HG02763 (cell line): ENCODE results near the gene TBX15.

Experiments used
- ATAC-seq: cut with Tn5 transposase; IDR thresholded peaks from one replicate; pipeline ENCODE4 v1.9.1; 2021; ENCODE audit warnings: mild to moderate bottlenecking, moderate library complexity; ENCODE audit not compliant: unreplicated experiment

The TBX15 gene

DNA sequence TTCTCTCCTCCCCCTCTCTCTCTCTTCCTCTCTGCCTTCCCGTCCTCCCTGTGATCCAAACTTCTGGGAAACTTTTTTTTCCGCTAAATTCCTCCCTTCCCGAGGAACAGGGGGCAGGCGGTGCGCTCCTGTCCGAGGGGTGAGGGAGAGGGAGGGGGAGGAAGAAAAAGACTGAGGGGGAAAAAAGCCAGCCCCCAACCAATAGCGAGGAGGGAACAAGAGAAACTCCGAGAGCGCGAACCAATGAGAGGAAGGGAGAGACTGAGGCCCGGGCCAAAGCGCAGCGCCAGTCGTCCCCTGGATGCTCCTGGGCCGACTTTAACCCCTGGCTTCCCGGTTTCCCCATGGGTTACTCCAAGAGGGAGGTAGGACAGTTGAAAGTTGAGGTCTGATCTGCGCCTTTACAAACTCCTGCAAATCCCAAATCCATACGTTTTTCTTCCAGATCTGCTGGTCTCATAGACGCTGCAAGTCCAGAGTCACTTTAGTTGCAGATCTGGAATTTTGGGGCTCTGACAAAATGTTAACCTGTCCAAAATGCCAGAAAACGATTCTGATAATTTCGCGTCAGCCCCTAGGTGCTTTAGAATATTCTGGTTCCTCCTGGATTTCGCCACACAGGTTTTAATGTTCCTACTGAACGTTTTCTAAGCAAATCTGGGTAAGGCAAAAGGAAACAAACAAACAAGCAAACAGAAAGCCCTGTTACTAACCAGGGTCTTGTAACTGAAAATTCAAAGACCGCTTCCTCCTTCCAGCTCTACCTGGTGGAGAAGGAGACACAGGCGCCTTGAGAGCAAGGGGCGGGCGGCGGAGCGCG lies at the start of gene TBX15:
TBX15 (minus strand) TSS at position 158 of the 820 bp plus-strand sequence. CDS start 548 bp downstream, outside the sequence.
- ATAC-seq, result no peak

DNA sequence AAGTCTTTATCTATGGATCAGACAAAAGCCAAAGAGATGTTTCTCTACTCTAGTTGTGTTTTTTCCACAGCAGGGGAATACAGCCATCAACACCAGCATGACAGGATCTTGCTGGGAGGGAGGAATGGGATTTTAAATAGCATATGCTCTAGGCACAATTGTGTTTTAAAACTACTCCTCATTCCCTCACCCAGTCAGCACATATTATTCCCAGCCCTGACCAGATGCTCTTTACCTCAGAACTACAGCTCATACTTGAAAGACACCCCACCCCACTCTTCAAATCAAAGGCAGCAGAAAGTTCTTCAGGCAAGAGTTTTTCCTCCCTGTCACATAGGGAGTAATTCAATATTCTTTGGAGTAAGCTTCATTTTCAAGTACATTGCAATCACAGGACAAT lies 46.2 kb upstream of the TBX15 start:
- ATAC-seq, result no peak

DNA sequence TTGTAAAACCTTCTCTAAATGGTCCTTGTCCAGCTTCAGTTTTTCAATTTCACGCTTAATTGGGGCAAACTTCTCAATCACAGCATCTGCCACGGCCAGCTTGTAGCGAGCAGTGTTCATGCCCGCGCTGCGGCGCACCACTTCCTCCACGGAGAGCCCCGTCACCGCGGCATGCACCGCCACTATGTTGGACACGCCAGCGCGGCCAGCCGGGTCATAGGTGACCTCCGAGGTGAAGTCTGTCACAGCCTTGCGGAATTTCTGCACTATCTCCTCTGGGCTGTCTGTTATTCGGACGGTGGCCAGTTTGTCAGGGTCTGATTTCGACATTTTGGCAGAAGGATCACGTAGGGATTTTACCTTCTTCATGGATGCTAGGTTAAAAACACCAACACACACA lies 44.8 kb upstream of the TBX15 start:
- no peak for ATAC-seq

DNA sequence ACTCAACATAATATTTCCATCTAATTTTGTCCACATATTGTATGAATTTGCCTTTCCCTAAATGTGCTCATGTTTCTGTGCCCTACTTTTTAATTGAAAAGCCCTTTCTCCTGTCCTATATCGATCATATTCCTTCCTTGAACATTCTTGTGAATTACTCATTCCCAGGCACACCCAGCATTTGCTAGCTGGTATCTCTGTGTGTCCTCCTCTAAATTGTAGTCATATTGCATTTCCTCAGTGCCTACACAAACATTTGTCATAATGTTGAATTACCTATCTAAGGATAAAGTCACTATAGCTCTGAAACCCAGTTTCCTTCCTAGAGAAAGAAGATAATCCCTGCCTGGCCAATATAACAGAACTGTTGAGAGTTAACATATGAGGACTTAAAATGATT lies 39.6 kb upstream of the TBX15 start:
- ATAC-seq, result no peak

DNA sequence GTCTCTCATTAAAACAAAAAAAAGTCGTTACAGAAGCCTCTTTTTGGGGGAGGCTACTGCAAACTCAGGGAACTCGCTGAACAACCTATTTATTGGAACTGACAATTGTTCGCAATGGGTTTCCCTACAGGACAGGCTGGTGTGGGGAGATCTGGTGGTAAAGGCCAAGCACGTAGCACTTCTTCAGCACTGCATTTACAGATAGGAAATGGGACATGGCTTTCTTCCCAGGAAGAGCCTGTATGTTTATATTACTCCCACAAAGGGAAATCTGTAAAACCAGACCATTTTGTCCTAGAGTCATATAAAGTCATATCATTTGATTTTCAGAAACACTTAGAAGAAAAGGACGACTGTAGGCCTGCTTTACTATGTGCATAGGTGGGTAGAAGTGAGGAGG lies 38.8 kb upstream of the TBX15 start:
- no peak for ATAC-seq

DNA sequence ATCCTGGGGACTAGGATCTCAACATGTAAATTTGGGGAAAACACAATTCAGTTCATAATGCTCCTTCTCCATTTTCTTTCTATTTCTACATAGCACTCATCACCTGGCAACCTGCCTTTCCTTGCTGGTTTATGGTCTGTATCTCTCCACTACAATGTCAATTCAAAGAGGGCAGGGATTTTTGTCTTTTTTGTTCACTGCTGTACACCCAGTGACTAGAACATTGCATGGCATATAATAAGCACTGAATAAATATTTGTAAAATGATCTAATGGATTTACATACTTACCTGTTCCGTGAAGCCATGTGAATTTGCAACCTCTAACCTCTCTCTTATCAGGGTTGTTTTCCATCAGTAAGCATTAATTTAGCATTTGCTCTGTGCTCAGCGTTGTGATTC lies 27.4 kb upstream of the TBX15 start:
- ATAC-seq, result no peak

DNA sequence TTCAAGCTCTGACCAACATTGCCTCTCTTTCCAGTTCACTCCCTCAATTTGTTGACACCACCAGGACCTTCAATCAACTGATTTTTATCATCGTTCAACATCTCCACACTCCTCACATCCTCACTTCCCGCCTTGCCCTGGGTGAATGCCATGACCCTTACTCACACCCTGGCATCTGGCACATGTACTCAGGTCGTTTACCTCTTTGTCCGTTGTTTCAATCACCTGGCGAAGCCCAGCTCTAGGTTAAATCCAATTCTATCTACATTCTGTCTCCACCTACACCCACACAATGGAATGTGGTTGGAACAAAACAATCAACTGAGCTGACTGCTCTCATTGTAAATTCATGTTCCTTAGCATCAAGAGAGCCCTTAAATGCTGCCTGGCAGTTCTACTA lies 24.2 kb upstream of the TBX15 start:
- ATAC-seq, result no peak

DNA sequence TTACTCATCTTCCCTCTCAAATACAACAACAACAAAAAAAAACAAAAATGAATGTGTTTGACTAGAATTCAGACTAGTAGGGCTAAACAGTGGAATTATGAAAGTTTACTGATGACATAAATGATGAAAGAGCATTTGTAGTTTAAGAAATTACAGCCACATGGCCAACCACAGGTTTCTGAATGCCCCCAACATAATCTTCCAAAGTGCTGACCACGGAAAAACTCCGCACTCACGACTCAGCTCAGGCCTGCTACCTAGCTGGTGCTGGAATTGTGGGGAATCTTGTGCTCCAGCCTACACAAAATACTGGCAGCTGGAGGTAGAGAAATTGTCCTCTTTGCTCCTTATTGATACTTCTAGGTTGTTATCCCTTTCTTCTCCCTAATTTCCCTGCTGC lies 23.6 kb upstream of the TBX15 start:
- no peak for ATAC-seq

DNA sequence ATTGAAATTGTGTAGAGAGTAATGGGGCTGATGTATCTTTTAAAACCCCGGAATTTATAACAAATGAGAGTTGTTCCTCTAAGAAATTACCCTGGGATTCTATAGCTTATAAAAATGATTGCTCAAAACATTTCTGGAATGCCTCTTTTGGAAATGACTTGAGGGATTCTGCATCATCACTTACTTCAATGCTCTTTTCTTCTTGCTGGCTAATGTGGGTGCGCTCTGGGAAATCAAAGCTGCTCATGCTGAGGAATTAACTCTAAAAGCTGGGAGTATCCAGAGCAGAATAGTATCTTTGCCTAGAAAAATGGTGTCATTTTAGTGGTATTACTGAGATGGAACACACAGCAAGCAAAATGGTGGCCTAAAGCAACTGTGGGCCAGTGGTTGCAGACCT lies 23.0 kb upstream of the TBX15 start:
- no peak for ATAC-seq

DNA sequence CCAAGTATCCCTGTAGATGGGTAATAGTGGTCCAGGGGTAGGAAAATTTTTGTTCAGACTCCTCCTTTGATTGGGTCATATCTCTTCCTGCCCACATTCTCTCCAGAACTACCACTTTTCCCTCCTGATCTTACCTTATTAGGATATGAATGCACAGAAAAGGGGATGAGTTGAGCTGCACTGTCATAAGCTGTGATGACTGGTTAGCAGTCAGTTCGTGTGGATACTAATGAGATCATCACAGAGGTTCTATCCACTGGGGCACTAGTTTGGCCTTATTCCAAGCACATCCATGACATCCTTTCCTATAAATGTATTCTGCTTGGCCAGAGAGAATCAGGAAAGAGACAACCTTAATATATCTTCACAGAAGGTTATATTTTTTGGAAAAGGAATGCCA lies 22.1 kb upstream of the TBX15 start:
- ATAC-seq, result no peak

DNA sequence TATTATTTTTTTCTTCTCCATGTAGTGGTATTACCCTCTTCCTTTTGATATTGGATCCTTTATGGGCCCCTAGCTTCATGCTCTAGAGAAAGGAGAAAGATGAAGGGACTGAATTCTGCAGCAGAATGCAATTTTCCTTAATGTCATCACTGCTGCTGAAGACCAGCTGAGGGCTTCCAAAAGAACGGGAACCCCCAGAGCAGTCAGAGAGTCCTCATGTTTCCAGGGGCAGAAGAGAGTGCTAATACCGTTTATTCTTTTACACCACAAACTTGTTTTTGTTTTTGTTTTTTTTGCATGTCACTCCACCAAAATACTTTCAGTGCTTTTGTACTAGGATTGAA lies 21.1 kb upstream of the TBX15 start:
- no peak for ATAC-seq

DNA sequence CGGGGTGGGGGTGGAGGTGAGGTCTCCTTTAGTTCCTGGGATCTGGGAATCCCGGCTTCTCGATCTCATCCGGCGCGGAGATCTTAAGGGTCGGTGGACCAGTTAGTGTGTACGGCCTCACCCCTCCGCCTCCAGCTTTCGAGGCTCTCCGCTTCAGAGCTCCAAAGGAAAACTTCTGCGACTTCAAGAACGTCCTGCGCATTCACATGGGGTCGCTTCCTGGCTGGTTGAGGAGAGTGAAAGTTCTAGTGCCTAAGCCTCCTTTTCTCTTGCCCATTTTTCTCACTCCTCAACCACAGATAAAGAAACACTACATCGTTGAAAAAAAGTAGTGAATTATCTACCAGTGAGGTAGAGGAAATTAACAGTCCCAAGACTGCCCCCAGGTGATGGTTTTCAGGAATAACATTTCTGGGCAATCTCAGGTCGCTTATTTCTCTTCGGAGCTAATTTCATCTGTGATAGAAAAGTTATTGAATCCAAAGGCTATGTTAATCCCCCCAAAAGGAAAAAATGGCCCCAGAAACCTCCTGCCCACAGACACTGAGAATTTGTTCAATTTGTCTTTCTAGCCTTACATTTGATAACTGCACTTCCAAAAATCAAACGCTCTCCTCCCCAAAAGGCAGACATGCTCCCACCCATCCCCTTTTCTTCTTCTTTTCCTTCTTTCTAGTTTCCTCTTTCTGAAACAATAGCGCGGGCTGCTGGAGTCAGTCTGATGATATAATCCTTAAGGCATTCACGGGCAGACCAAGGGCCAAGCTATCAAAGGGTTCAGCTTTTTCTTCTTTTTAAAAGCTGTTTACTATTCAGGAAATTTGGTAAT lies 20.6 kb upstream of the TBX15 start:
- ATAC-seq, result peak; percentile 67

DNA sequence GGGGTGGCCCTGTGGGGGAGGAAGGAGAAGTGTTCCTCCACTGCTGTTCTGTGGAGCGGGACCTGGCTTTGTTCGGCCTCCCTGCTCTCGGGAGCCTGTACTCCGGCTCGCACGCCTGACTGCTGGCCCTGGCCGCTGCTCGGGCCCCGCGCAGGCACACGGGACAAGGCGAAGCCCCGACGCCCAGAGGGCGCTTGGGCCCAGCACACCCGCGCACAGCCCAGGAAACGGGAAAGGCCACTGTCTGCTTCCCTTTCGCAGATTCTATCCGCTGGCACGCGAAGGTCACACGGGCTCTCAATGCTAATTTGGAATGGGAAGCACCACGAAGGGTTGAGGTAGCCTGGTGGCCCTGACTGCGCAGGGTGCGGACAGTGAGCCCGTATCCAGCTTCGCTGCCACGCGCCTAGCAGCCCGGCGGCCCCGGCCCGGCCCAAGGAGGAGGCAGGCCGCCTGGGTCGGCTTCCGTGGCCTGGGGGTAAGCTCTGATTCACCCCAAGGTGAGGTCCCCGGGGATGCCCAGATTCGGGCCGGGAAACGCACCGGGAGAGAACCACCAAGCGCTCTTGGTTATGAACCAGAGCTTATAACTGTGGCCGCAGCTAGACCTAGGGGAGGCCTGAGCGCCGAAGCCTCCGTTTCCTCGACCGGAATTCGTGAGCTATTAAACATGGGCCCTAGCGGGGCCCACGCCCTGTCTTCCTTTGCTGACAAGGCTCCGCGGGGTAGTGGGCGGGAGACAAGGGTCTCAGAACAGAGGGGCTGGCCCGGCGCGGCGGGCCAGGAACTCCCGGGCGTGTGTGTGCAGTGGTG lies 19.7 kb upstream of the TBX15 start:
- ATAC-seq, result peak; percentile 22

DNA sequence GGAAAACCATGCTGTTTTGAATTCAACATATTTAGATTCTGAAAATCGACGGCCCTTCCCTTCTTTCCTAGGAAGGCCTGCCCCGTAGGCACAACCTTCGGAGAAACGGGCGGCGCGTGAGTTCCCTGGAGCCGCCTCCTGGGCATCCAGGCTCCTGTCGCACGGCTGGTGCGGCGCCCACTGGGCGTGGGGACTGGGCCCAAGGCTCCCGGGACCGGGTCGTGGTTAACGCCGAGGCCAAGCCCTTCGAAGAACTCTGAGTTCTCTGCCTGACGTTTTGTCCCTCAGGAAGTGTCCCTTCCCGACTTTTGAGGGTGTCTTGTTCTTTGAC lies 19.2 kb upstream of the TBX15 start:
- ATAC-seq, result no peak

DNA sequence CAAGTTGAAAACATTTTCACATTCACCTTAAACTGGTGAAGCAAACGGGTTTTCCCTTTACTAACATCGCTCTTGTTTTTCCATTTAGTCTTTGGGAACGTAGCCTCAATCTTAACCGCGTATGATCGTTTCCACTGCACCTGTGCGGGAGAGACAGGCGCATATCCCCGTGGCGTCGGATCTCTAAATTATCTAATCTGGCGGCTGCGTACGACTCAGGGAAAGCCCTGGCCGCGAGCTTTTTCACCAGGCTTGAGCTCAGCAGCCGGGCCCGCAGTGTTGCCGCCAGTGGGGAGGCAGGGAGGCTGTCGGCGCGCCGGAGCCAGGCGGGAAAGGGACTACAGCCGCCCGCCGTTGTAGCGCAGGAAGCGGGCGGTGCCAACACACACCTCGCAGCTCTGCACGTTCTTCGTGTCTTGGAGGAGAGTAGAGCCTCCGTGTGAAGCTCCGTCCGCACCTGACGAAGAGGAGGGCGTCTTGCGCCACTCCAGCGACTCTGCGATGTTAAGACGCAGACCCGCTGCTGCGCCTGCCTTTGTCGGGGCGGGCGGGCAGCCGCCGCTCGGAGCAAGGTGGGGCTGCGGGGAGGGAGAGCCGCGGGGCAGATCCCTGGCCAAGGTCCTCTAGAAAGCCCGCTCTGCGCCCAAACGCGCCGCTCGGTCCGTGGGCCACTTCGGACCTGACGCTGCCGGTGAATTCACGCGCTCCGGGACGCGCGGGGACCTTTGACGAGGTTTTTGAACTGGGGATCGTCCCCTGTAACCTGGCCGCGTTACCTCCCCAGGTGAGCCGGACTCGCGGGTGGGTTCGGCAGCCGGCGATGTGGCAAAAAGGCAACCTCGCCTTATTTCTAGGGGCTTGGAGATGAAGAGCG lies 18.5 kb upstream of the TBX15 start:
- no peak for ATAC-seq

DNA sequence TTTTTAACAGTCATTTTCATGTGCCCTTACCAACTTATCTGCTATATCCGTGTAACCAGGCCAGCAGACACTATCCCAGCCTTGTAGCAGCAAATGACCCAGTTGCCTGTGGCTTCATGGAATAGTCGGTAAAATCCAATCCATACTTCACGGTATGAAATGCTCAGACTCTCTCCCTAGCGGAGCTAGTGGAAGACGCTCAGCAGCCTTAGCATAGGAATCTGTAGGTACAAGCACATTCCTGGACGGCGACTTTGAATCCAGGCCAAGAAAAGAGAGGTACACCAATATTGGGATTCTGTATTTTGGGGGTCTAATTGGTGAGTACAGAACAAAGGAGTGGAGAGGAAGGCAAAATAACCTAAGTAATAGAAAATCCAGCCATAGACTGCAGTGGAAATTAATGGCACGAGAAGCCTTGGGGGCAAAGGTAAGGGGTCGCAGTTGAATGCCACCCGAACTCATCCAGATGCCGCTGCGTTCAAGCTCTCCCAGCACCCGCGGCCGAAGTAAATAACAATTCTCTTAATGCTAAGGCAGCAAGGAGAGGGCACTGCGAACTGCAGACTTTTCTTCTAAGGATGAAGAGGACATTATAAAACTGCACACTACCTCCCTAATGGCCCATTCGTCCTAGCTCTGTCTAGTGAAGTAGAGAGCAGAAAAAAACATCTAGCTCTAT lies 17.7 kb upstream of the TBX15 start:
- no peak for ATAC-seq

DNA sequence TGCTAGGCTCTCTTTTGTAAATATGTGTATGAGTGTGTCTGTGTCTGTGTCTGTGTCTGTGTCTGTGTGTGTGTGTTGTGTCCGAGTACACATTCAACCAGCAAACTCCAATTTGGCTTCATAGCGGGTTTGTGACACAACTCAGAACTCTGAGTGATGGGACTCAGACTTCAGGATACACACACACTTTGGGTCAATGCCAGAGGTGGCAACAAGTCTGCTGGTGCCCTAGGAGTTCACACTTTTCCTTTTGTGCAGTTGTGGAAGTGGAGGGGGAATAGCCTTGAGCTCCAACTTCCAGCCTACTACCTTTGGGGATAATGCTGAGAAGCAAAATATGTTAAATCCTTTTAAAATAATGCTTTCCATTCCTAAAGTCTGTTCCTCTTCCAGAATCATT lies 16.6 kb upstream of the TBX15 start:
- no peak for ATAC-seq

DNA sequence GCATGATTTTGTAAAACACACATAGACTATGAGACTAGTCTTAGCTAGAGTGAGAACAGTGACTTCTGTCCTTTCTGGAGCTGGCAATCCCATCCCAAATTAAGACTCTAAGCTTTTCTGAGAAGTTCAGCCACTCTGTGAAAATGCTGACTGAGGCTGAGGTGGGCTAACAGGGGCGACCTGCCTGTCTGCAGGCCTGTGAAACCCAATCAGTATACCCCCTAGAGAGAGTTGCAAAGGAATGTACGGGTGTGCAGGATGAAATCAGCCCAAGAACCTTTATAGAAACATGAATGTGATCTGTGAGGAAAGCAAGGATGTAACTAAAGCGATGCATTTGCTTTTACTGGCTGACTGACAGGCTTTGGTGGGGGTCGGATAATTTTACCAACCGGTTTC lies 16.0 kb upstream of the TBX15 start:
- no peak for ATAC-seq

DNA sequence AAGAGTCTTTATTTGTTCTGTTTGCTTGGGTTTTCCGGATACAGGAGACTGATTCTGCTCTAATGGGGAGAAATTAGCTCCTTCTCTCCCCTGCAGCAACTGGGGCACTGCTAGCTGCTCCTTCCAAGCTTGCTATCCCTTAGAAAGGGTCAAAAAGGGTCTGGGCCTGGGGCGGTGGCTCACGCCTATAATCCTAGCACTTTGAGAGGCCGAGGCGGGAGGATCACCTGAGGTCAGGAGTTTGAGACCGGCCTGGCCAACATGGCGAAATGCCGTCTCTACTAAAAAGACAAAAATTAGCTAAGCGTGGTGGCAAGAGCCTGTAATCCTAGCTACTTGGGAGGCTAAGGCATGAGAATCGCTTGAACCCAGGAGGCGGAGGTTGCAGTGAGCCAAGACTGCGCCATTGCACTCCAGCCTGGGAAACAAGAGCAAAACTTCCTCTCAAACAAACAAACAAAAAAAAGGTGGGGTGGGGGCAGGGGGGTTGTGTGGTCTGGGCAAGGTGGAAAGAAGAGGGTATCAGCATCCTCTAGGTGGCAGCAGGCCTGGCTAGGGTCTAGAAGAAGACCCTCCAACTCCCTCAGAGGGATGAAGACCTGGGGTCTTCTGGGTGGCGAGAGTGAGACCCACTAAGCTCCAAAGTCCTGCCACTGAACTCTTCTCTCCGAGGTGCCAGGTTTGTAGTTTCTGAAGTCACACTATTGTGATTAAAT lies 15.4 kb upstream of the TBX15 start:
- no peak for ATAC-seq
